Activated naive CD4-positive, alpha-beta T cell treated with anti-CD3 and anti-CD28 coated beads, Interleukin-2, amount 50 U/mL, for 72 hours (primary cell): ENCODE data around the gene KATNAL1. TPM values are rescaled to one million over a fixed set of nuclear protein-coding genes. Genes with fewer than 3 reads are reported as not detected.
"Not testable (repeated sequence)": the region's sequence is repeated elsewhere in the genome, so short reads cannot be mapped to it uniquely, and the experiment has no call there.

ENCODE experiments used
- ATAC-seq, 2 donors: fragments of 150-1000 bp; cut with Tn5 transposase; 2 replicates each; pipeline ENCODE4 v1.10.0; 2021; ENCODE audit warnings: mild to moderate bottlenecking in 2 of 2, moderate library complexity in 2 of 2
- DNase-seq, 2 donors: peaks; one replicate each; pipeline ENCODE4 v3.0.0; 2021 to 2022; ENCODE audit warnings: low spot score in 2 of 2
- H3K27ac Mint-ChIP-seq, 2 donors: one replicate each; pipeline ENCODE4 v1.8.0; 2022; ENCODE audit warnings: mild to moderate bottlenecking in 2 of 2, mixed read lengths in 2 of 2
- H3K36me3 Mint-ChIP-seq, 2 donors: one replicate each; pipeline ENCODE4 v1.8.0; 2022; ENCODE audit warnings: mixed read lengths in 2 of 2
- H3K9me3 Mint-ChIP-seq, 2 donors: one replicate each; pipeline ENCODE4 v1.8.0; 2022; ENCODE audit warnings: mixed read lengths in 2 of 2
- total RNA-seq, 2 donors: library from RNA; stranded (reverse); gene quantifications; one replicate each; pipeline ENCODE4 v1.2.3, GENCODE V29; 2022

KATNAL1 gene
- total RNA-seq, 2 donors from 2014 or later = 17.4 to 19.1 TPM

GRCh38 chr13:30312904-30313303, 5.6 kb upstream of the KATNAL1 start:
- ATAC-seq (no peak), DNase-seq (no peak)
- Mint-ChIP-seq H3K9me3 (no peaks in the 10 kb centered on the region), H3K36me3 (no peaks in the 10 kb centered on the region), H3K27ac (no peak overlapping the region)

- H3K36me3 Mint-ChIP-seq = no peaks in the 10 kb centered on the region
- H3K27ac Mint-ChIP-seq = no peak overlapping the region
- H3K9me3 Mint-ChIP-seq = no peaks in the 10 kb centered on the region
- DNase-seq = no peak
- no peak for ATAC-seq
These were observed 1.2 kb upstream of the KATNAL1 start for GRCh38 chr13:30308548-30308947.

GRCh38 chr13:30307971-30308290, 580 bp upstream of the KATNAL1 start:
- H3K36me3 Mint-ChIP-seq = no peaks in the 10 kb centered on the region
- no peak for DNase-seq
- no peaks in the 10 kb centered on the region for H3K9me3 Mint-ChIP-seq
- peak overlapping the region; percentile 4 to 71 for H3K27ac Mint-ChIP-seq
- ATAC-seq = no peak

- peak overlapping the region; percentile 70 to 71 for H3K27ac Mint-ChIP-seq
- ATAC-seq (peak; percentile 90 to 92), DNase-seq (peak; percentile 91 to 93)
- H3K36me3 Mint-ChIP-seq = no peaks in the 10 kb centered on the region
- H3K9me3 Mint-ChIP-seq = no peaks in the 10 kb centered on the region
These were observed 573 bp downstream of the KATNAL1 start for GRCh38 chr13:30306762-30307193.

GRCh38 chr13:30305456-30305970, 1.8 kb downstream of the KATNAL1 start:
- H3K36me3 Mint-ChIP-seq = no peaks in the 10 kb centered on the region
- H3K27ac Mint-ChIP-seq = no peak overlapping the region

GRCh38 chr13:30303269-30303668, 4.1 kb downstream of the KATNAL1 start:
- Mint-ChIP-seq H3K27ac (no peak overlapping the region), H3K9me3 (no peaks in the 10 kb centered on the region), H3K36me3 (no peaks in the 10 kb centered on the region)
- no peak for ATAC-seq
- no peak for DNase-seq

More at GRCh38 chr13:30305456-30305970, 1.8 kb downstream of the KATNAL1 start:
- DNase-seq (no peak), ATAC-seq (no peak)
- no peaks in the 10 kb centered on the region for H3K9me3 Mint-ChIP-seq

GRCh38 chr13:30301827-30302226, 5.5 kb downstream of the KATNAL1 start:
- DNase-seq (no peak), ATAC-seq (no peak)
- H3K9me3 Mint-ChIP-seq = no peaks in the 10 kb centered on the region

GRCh38 chr13:30300596-30300995, 6.8 kb downstream of the KATNAL1 start:
- Mint-ChIP-seq H3K9me3 (no peaks in the 10 kb centered on the region), H3K36me3 (no peaks in the 10 kb centered on the region), H3K27ac (no peak overlapping the region)
- ATAC-seq (no peak), DNase-seq (no peak)

More at GRCh38 chr13:30301827-30302226, 5.5 kb downstream of the KATNAL1 start:
- H3K36me3 Mint-ChIP-seq = no peaks in the 10 kb centered on the region
- H3K27ac Mint-ChIP-seq = peak overlapping the region in 1 of 2 donors; percentile 6

- Mint-ChIP-seq H3K9me3 (no peaks in the 10 kb centered on the region), H3K36me3 (no peaks in the 10 kb centered on the region), H3K27ac (no peak overlapping the region)
- ATAC-seq (no peak), DNase-seq (no peak)
These were observed 7.6 kb downstream of the KATNAL1 start for GRCh38 chr13:30299786-30300185.

GRCh38 chr13:30295116-30295515, 12.2 kb downstream of the KATNAL1 start:
- H3K9me3 Mint-ChIP-seq = peaks cover 0 to 4% of the 10 kb centered on the region in 2 donors
- no peak overlapping the region for H3K27ac Mint-ChIP-seq
- DNase-seq (no peak), ATAC-seq (no peak)
- no peaks in the 10 kb centered on the region for H3K36me3 Mint-ChIP-seq

GRCh38 chr13:30294004-30294403, 13.3 kb downstream of the KATNAL1 start:
- ATAC-seq (no peak), DNase-seq (no peak)
- H3K27ac Mint-ChIP-seq = peak overlapping the region in 1 of 2 donors; percentile 26
- peaks cover 0 to 4% of the 10 kb centered on the region in 2 donors for H3K9me3 Mint-ChIP-seq
- H3K36me3 Mint-ChIP-seq = no peaks in the 10 kb centered on the region

GRCh38 chr13:30292325-30292724, 15.0 kb downstream of the KATNAL1 start:
- Mint-ChIP-seq H3K27ac (no peak overlapping the region), H3K9me3 (peaks cover 0 to 4% of the 10 kb centered on the region in 2 donors), H3K36me3 (no peaks in the 10 kb centered on the region)
- DNase-seq = no peak
- no peak for ATAC-seq

GRCh38 chr13:30290812-30291436, 16.4 kb downstream of the KATNAL1 start:
- Mint-ChIP-seq H3K9me3 (peaks cover 0 to 5% of the 10 kb centered on the region in 2 donors), H3K36me3 (peaks cover 0 to 4% of the 10 kb centered on the region in 2 donors), H3K27ac (no peak overlapping the region)
- DNase-seq (no peak), ATAC-seq (no peak)

GRCh38 chr13:30289533-30289932, 17.8 kb downstream of the KATNAL1 start:
- Mint-ChIP-seq H3K36me3 (peaks cover 0 to 17% of the 10 kb centered on the region in 2 donors), H3K9me3 (peaks cover 0 to 10% of the 10 kb centered on the region in 2 donors), H3K27ac (no peak overlapping the region)
- ATAC-seq = no peak
- no peak for DNase-seq

GRCh38 chr13:30286059-30286458, 21.3 kb downstream of the KATNAL1 start:
- not testable (repeated sequence) for H3K27ac Mint-ChIP-seq, ATAC-seq, DNase-seq, H3K9me3 Mint-ChIP-seq
- peaks cover 0 to 17% of the 10 kb centered on the region in 2 donors for H3K36me3 Mint-ChIP-seq

- Mint-ChIP-seq H3K27ac (no peak overlapping the region), H3K9me3 (peaks cover 0 to 12% of the 10 kb centered on the region in 2 donors), H3K36me3 (peaks cover 7 to 18% of the 10 kb centered on the region in 2 donors)
- ATAC-seq = peak in 1 of 2 donors; percentile 43
- DNase-seq = no peak
These were observed 31.2 kb downstream of the KATNAL1 start for GRCh38 chr13:30276178-30276577.

- DNase-seq = no peak
- Mint-ChIP-seq H3K9me3 (peaks cover 0 to 14% of the 10 kb centered on the region in 2 donors), H3K27ac (no peak overlapping the region), H3K36me3 (peaks cover 7 to 21% of the 10 kb centered on the region in 2 donors)
- no peak for ATAC-seq
These were observed 33.3 kb downstream of the KATNAL1 start for GRCh38 chr13:30274083-30274482.

- not testable (repeated sequence) for ATAC-seq
- peaks cover 3 to 17% of the 10 kb centered on the region in 2 donors for H3K36me3 Mint-ChIP-seq
These were observed 37.3 kb downstream of the KATNAL1 start for GRCh38 chr13:30270035-30270434.

More at GRCh38 chr13:30270035-30270434, 37.3 kb downstream of the KATNAL1 start:
- not testable (repeated sequence) for H3K9me3 Mint-ChIP-seq, DNase-seq, H3K27ac Mint-ChIP-seq
